Liver (tissue), 9 donors: ENCODE results near the gene MAPKAPK2. TPM values are rescaled to one million over a fixed set of nuclear protein-coding genes. Genes with fewer than 3 reads are reported as not detected.
"Not testable (repeated sequence)": the region's sequence is repeated elsewhere in the genome, so short reads cannot be mapped to it uniquely, and the experiment has no call there.

Source experiments
- DNase-seq: peaks from one replicate; pipeline ENCODE4 v3.0.0-alpha.2; 2017; ENCODE audit warnings: low spot score
- H3K27ac ChIP-seq, 2 donors: one replicate each; pipeline ENCODE4 v1.7.0; 2013; ENCODE audit warnings: inconsistent platforms in 2 of 2, low read length in 2 of 2, control low read depth in 1 of 2, low read depth in 1 of 2, mild to moderate bottlenecking in 1 of 2
- H3K27me3 ChIP-seq, 4 donors: one replicate each; pipeline versions ENCODE4 v1.6.1 to v1.7.0; 2013; ENCODE audit warnings: low read length in 3 of 4, inconsistent platforms in 1 of 4, mild to moderate bottlenecking in 1 of 4, moderate library complexity in 1 of 4; ENCODE audit not compliant: control insufficient read depth in 4 of 4, insufficient read depth in 4 of 4
- H3K36me3 ChIP-seq, 4 donors: one replicate each; pipeline versions ENCODE4 v1.6.1 to v1.7.0; 2013; ENCODE audit warnings: low read length in 3 of 4, mild to moderate bottlenecking in 3 of 4, low read depth in 1 of 4, moderate library complexity in 1 of 4; ENCODE audit not compliant: control insufficient read depth in 4 of 4, insufficient read depth in 3 of 4
- H3K4me1 ChIP-seq, 4 donors: one replicate each; pipeline versions ENCODE4 v1.6.1 to v1.7.0; 2013; ENCODE audit warnings: low read length in 3 of 4, mild to moderate bottlenecking in 3 of 4, moderate library complexity in 1 of 4; ENCODE audit not compliant: control insufficient read depth in 4 of 4, insufficient read depth in 4 of 4
- H3K4me3 ChIP-seq, 3 donors: one replicate each; pipeline versions ENCODE4 v1.6.1 to v1.7.0; 2013; ENCODE audit warnings: low read length in 3 of 3, control low read depth in 1 of 3, low read depth in 1 of 3, mild to moderate bottlenecking in 1 of 3
- H3K9ac ChIP-seq, 2 donors: one replicate each; pipeline ENCODE4 v1.7.0; 2013; ENCODE audit warnings: low read length in 2 of 2, mild to moderate bottlenecking in 2 of 2, moderate library complexity in 2 of 2, control low read depth in 1 of 2, low read depth in 1 of 2
- H3K9me3 ChIP-seq, 4 donors: one replicate each; pipeline versions ENCODE4 v1.6.1 to v1.7.0; 2013; ENCODE audit warnings: low read length in 3 of 4; ENCODE audit not compliant: control insufficient read depth in 4 of 4
- ATF3 ChIP-seq: IDR thresholded peaks from 2 replicates; pipeline ENCODE4 v1.6.1; 2016; ENCODE audit warnings: antibody characterized with exemption
- CTCF ChIP-seq: fragments of 150-350 bp; IDR thresholded peaks from 2 replicates; pipeline ENCODE4 v1.5.1; 2017; ENCODE audit warnings: improper control_type of control experiment, low read depth, low read length; ENCODE audit not compliant: missing input control
- EGR1 ChIP-seq, 2 donors: IDR thresholded peaks; 2 replicates each; pipeline ENCODE4 v1.6.1; 2016 to 2018; ENCODE audit warnings: antibody characterized with exemption in 2 of 2, low read depth in 2 of 2
- FOXA1 ChIP-seq: IDR thresholded peaks from 2 replicates; pipeline ENCODE4 v1.6.1; 2016; ENCODE audit warnings: antibody characterized with exemption
- FOXA2 ChIP-seq: IDR thresholded peaks from 2 replicates; pipeline ENCODE4 v1.6.1; 2016; ENCODE audit warnings: antibody characterized with exemption
- GABPA ChIP-seq, 2 donors: IDR thresholded peaks in 1 of 2; conservative IDR thresholded peaks in 1 of 2; 2 replicates each; pipeline ENCODE4 v1.6.1; 2016; ENCODE audit warnings: antibody characterized with exemption in 2 of 2, mild to moderate bottlenecking in 1 of 2, moderate library complexity in 1 of 2
- HNF4A ChIP-seq, 2 donors: conservative IDR thresholded peaks; 2 replicates each; pipeline ENCODE4 v1.6.1; 2016; ENCODE audit warnings: antibody characterized with exemption in 2 of 2, mild to moderate bottlenecking in 2 of 2
- HNF4G ChIP-seq: IDR thresholded peaks from 2 replicates; pipeline ENCODE4 v1.6.1; 2016; ENCODE audit warnings: antibody characterized with exemption
- JUND ChIP-seq, 2 donors: IDR thresholded peaks; 2 replicates each; pipeline ENCODE4 v1.6.1; 2016; ENCODE audit warnings: antibody characterized with exemption in 2 of 2
- MAX ChIP-seq: IDR thresholded peaks from 2 replicates; pipeline ENCODE4 v1.6.1; 2016; ENCODE audit warnings: antibody characterized with exemption
- NR2F2 ChIP-seq: IDR thresholded peaks from 2 replicates; pipeline ENCODE4 v1.6.1; 2016; ENCODE audit warnings: antibody characterized with exemption
- RAD21 ChIP-seq, 2 donors: IDR thresholded peaks; 2 replicates each; pipeline ENCODE4 v1.6.1; 2016; ENCODE audit warnings: antibody characterized with exemption in 2 of 2, mild to moderate bottlenecking in 2 of 2
- RXRA ChIP-seq, 2 donors: IDR thresholded peaks; 2 replicates each; pipeline ENCODE4 v1.6.1; 2017 to 2018; ENCODE audit warnings: antibody characterized with exemption in 2 of 2, mild to moderate bottlenecking in 1 of 2
- SP1 ChIP-seq: IDR thresholded peaks from 2 replicates; pipeline ENCODE4 v1.6.1; 2018; ENCODE audit warnings: antibody characterized with exemption, mild to moderate bottlenecking
- TAF1 ChIP-seq: conservative IDR thresholded peaks from 2 replicates; pipeline ENCODE4 v1.6.1; 2016; ENCODE audit warnings: antibody characterized with exemption, mild to moderate bottlenecking
- ZBTB33 ChIP-seq: IDR thresholded peaks from 2 replicates; pipeline ENCODE4 v1.6.1; 2016; ENCODE audit warnings: antibody characterized with exemption
- WGBS: extraction: QIAGEN DNeasy Blood & Tissue Kit; methylation state at CpG from one replicate; pipeline ENCODE4 v1.1.7; 2013; 5-methylcytosine and 5-hydroxymethylcytosine counted together
- polyA plus RNA-seq, 2 donors: library from polyadenylated mRNA; stranded (reverse) in 1 of 2; unstranded in 1 of 2; fragments of 200-250 nt in 1 of 2; fragments of >200 nt in 1 of 2; fragmentation: Nextera tagmentation in 1 of 2; extraction: Ambion mirVana in 1 of 2; gene quantifications; one replicate each; pipeline versions ENCODE4 v1.2.1 to v1.2.3, GENCODE V29; 2013 to 2015
- total RNA-seq, 2 donors: library from RNA; depleted of rRNA; stranded (reverse); fragments of >200 nt; gene quantifications; one replicate each; pipeline ENCODE4 v1.2.3, GENCODE V29; 2014
- donor health status: healthy.
- donor health status: healthy.
- donor health status: healthy.
- donor health status: healthy.
- donor health status: healthy.

The MAPKAPK2 gene
- total and polyA plus RNA-seq, 4 donors: 7.5 to 24.5 (median 14.7) TPM

DNA sequence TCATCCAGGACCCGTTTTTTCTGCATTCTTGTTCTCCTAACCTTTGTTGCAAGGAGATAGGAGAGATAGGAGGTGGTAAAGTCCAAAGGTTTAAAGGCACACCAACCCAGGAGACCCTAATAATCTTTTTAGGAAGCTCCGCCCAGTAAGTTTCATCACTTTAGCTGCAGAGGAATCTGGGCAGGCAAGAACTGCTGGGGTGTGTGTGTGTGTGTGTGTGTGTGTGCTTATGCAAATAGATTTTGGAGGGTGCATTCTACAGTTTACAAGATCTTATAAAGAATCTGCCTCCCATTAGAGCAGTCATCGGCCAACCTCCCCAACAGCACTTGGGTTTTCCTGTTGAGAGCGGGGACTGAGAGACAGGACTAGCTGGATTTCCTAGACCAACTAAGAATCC is 91.5 kb downstream of the MAPKAPK2 start:
- no peak for DNase-seq
- Histone ChIP-seq H3K4me1 (peaks cover 0 to 2% (median 0%) of the 10 kb centered on the region in 4 donors), H3K9me3 (no peaks in the 10 kb centered on the region), H3K9ac (no peak overlapping the region), H3K4me3 (no peak overlapping the region), H3K36me3 (no peaks in the 10 kb centered on the region), H3K27ac (no peak overlapping the region), H3K27me3 (no peaks in the 10 kb centered on the region)
- TF ChIP-seq GABPA (IDR thresholded peaks at IDR 0.05 in 1 of 2, conservative IDR thresholded peaks at IDR 0.05 in 1 of 2): no peak
- no peak for TF ChIP-seq RXRA (IDR thresholded peaks at IDR 0.05)
- no peak for TF ChIP-seq FOXA1
- 64% methylated on average over 4 of the region's 4 CpGs for WGBS

DNA sequence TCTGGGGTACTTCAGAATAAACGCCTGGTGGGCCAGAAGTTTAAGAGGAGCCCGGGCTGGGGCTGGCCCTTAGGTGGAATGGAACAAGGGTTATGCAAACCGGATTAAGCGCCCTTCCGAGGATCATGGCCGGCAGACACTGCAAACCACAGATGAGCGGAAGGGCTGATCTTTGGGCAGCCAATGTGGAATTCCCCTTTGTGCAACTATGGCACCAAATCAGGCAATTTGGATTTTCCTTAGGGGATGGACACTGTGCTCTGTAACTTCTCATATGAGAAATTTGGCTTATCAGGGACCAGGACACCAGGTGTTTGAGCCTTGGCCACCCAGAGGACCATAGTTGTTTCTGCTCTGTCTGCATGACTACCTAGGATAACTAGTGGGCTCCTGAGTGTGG is 93.3 kb downstream of the MAPKAPK2 start:
- no peaks in the 10 kb centered on the region for H3K27me3 ChIP-seq
- H3K4me3 ChIP-seq: no peak overlapping the region
- no peak overlapping the region for H3K27ac ChIP-seq
- H3K9ac ChIP-seq: no peak overlapping the region
- TF ChIP-seq SP1 (no peak), HNF4A (conservative IDR thresholded peaks at IDR 0.05) (no peak), RAD21 (IDR thresholded peaks at IDR 0.05) (no peak), NR2F2 (no peak), FOXA1 (no peak), EGR1 (IDR thresholded peaks at IDR 0.05; ENCODE audit: low read depth in 2 of 2) (no peak), JUND (IDR thresholded peaks at IDR 0.05) (no peak), TAF1 (no peak), ATF3 (no peak), GABPA (IDR thresholded peaks at IDR 0.05 in 1 of 2, conservative IDR thresholded peaks at IDR 0.05 in 1 of 2) (no peak), MAX (no peak)
- no peak for DNase-seq
- H3K36me3 ChIP-seq: no peaks in the 10 kb centered on the region
- 91% methylated on average over 7 of the region's 7 CpGs for WGBS
- H3K9me3 ChIP-seq: no peaks in the 10 kb centered on the region
- H3K4me1 ChIP-seq: peaks cover 0 to 2% (median 0%) of the 10 kb centered on the region in 4 donors

DNA sequence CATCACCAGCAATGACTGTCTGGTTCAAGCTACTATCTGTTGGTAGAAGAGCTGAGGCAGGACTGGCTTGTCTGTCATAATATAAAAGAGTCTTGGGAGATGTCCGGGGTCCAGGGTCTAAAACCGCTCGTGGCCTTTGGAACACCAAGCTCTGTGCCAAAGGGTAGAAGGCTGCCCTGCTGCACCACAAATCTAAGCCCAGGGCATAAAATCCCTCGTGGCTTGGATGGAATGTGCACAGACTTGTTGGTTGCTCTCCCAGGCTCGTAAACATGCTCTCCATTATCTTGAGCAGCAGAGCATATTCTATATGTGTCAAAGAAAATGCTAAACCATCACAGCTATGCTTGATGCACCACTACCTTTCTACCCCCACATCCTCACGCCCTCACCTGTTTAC is 94.2 kb downstream of the MAPKAPK2 start:
- H3K4me3 ChIP-seq, H3K27ac ChIP-seq, H3K9me3 ChIP-seq, H3K9ac ChIP-seq, H3K36me3 ChIP-seq, H3K4me1 ChIP-seq, H3K27me3 ChIP-seq, DNase-seq: not testable (repeated sequence)
- 87% methylated on average over 6 of the region's 6 CpGs for WGBS

GRCh38 chr1:206779638-206780037 is 94.9 kb downstream of the MAPKAPK2 start:
- H3K27me3 ChIP-seq: no peaks in the 10 kb centered on the region
- DNase-seq: no peak
- H3K27ac ChIP-seq: no peak overlapping the region
- WGBS: 80% methylated on average over 2 of the region's 2 CpGs
- no peaks in the 10 kb centered on the region for H3K4me1 ChIP-seq
- no peak overlapping the region for H3K9ac ChIP-seq
- TF ChIP-seq TAF1 (no peak), ZBTB33 (no peak), JUND (IDR thresholded peaks at IDR 0.05) (no peak), RAD21 (IDR thresholded peaks at IDR 0.05) (no peak), NR2F2 (no peak), GABPA (IDR thresholded peaks at IDR 0.05 in 1 of 2, conservative IDR thresholded peaks at IDR 0.05 in 1 of 2) (no peak), HNF4A (conservative IDR thresholded peaks at IDR 0.05) (no peak), CTCF (no peak), FOXA2 (no peak), FOXA1 (no peak), HNF4G (no peak)
- H3K4me3 ChIP-seq: no peak overlapping the region
- H3K9me3 ChIP-seq: no peaks in the 10 kb centered on the region
- no peaks in the 10 kb centered on the region for H3K36me3 ChIP-seq
